Right kidney (tissue), 9 donors: ENCODE measurements around the gene IL17F.

Experiments used
- DNase-seq: peaks from one replicate; pipeline ENCODE4 v3.0.0-alpha.2; 2016
- long read RNA-seq, 8 donors: transcript quantifications; one replicate each; lab custom pipeline, GENCODE V29; 2026

The IL17F gene
- long read RNA-seq, donor 1, partial matches to known transcripts, result 0 of 1 reads
- long read RNA-seq, donor 1, other reads (novel, unspliced or antisense), result 0 of 1 reads
- long read RNA-seq, donor 2, result 0 reads
- long read RNA-seq, donor 3, result 0 reads
- long read RNA-seq, donor 4, result 0 reads
- long read RNA-seq, donor 5, result 0 reads
- long read RNA-seq, donor 6, result 0 reads
- long read RNA-seq, donor 7, result 0 reads
- long read RNA-seq, donor 8, result 0 reads

- DNase-seq, result no peak
Measured at GRCh38 chr6:52244400-52244799, at the start of gene IL17F. Gene IL17F (minus strand): TSS chr6:52244500. CDS start chr6:52244429, 71 bp downstream.

GRCh38 chr6:52293067-52293466 lies 48.8 kb upstream of the IL17F start:
- DNase-seq, result no peak

GRCh38 chr6:52288841-52289240 lies 44.5 kb upstream of the IL17F start:
- no peak for DNase-seq

- DNase-seq, result no peak
Measured at GRCh38 chr6:52288216-52288615, 43.9 kb upstream of the IL17F start.

- DNase-seq, result no peak
Measured at GRCh38 chr6:52286798-52287432, 42.6 kb upstream of the IL17F start.

GRCh38 chr6:52285177-52286068 lies 41.1 kb upstream of the IL17F start:
- no peak for DNase-seq

GRCh38 chr6:52284460-52285176 lies 40.3 kb upstream of the IL17F start, which contains the start of gene MCM3:
Gene MCM3 (minus strand): TSS chr6:52284742. CDS start chr6:52284674, 68 bp downstream.
- peak; percentile 93 for DNase-seq

GRCh38 chr6:52284131-52284459 lies 39.8 kb upstream of the IL17F start:
- DNase-seq, result no peak

GRCh38 chr6:52283111-52283510 lies 38.8 kb upstream of the IL17F start:
- DNase-seq, result no peak

- no peak for DNase-seq
Measured at GRCh38 chr6:52276130-52276529, 31.8 kb upstream of the IL17F start.

GRCh38 chr6:52271852-52272460 lies 27.7 kb upstream of the IL17F start:
- DNase-seq, result no peak

- peak; percentile 37 for DNase-seq
Measured at GRCh38 chr6:52263709-52264540, 19.6 kb upstream of the IL17F start.

- no peak for DNase-seq
Measured at GRCh38 chr6:52262620-52263344, 18.5 kb upstream of the IL17F start.

- no peak for DNase-seq
Measured at GRCh38 chr6:52261229-52261628, 16.9 kb upstream of the IL17F start.

- no peak for DNase-seq
Measured at GRCh38 chr6:52260634-52261033, 16.3 kb upstream of the IL17F start.

- no peak for DNase-seq
Measured at GRCh38 chr6:52255434-52255833, 11.1 kb upstream of the IL17F start.

- no peak for DNase-seq
Measured at GRCh38 chr6:52254731-52255378, 10.6 kb upstream of the IL17F start.

GRCh38 chr6:52253494-52253893 lies 9.2 kb upstream of the IL17F start:
- DNase-seq, result no peak

- no peak for DNase-seq
Measured at GRCh38 chr6:52251113-52251512, 6.8 kb upstream of the IL17F start.

- no peak for DNase-seq
Measured at GRCh38 chr6:52249078-52249477, 4.8 kb upstream of the IL17F start.
